Fibroblast of villous mesenchyme (primary cell): Measurements from ENCODE around the gene PRKCE. TPM values are rescaled to one million over a fixed set of nuclear protein-coding genes. Genes with fewer than 3 reads are reported as not detected.
A peak's percentile ranks its signal among the peaks of the same experiment; 100 is the strongest.
"Not testable (repeated sequence)": the region's sequence is repeated elsewhere in the genome, so short reads cannot be mapped to it uniquely, and the experiment has no call there.

Source experiments
- DNase-seq: peaks from one replicate; pipeline ENCODE4 v3.0.0-alpha.2; 2010; ENCODE audit warnings: low read depth
- H3K4me3 ChIP-seq: 2 replicates; pipeline ENCODE4 v1.5.1; 2011; ENCODE audit warnings: low read depth, mild to moderate bottlenecking, low read length
- CTCF ChIP-seq: IDR thresholded peaks from 2 replicates; pipeline ENCODE4 v1.5.1; 2012; ENCODE audit warnings: low read depth, mild to moderate bottlenecking, low read length; ENCODE audit not compliant: insufficient read depth
- total RNA-seq: library from RNA; depleted of rRNA; stranded (reverse); fragments of >200 nt; gene quantifications from 2 replicates; pipeline ENCODE4 v1.2.3, GENCODE V29; 2012

Gene PRKCE
- total RNA-seq, 1 donor = 27.2 TPM

DNA sequence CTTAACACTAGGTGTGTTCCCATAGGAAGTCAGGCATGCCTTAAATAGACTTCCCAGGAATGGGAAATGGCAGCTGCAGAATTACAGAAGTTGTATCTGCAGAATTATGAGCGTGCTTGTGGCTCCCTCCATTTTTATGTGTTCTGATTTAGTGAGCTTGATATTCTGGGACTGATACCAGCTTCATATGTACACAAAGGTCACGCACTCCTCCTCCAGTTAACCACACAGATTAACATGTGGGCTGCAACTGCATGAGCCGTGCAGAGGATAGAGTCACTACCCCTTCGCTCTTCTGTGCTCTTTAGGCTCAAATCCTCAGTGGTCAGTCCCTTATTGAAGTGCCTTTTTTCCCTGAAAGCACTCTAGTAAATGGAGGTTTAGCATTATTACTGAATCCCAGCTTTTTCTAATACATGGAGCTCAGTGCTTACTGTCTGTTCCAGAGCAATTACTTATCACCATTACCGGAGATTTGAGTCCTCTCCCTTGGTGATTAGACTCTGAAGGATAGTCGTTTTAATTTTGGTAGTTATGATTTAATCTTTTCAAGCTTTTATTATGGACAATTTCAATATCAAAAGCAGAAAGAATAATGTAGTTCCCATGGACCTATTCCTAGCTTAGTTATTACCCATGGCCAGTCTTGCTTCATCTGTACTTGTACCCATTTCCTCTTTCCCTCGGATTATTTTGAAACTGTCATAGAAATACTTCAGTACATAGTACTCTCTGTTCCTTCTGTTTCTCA is 238.3 kb downstream of the PRKCE start:
- TF ChIP-seq CTCF = no peak
- peak; percentile 84 for DNase-seq
- no peak overlapping the region for H3K4me3 ChIP-seq

DNA sequence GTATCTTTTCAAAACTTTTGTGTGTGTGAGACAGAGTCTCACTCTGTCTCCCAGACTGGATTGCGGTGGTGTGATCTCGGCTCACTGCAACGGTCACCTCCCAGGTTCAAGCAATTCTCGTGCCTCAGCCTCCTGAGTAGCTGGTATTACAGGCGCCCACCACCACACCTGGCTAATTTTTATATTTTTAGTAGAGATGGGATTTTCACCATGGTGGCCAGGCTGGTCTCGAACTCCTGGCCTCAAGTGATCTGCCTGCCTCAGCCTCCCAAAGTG is 238.8 kb downstream of the PRKCE start:
- not testable (repeated sequence) for H3K4me3 ChIP-seq, DNase-seq

DNA sequence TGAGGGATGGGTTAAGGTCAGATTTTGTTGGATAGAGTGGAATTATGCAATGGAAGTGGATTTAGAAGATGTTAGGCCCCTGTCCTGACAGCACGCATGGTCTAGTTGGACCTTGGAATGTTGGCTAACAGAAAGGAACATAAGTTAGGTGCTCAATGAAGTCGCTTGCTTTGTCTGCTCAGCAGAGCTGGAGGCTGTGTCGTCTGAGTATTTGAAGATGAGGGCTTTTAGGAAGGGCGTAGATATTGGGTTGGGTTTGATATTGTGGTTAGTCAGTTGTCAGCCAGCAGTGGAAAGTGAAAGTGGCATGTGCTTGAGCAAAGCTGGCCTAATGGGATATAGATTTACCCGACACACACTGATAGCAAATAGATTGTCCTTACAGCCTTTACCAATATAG is 239.3 kb downstream of the PRKCE start:
- H3K4me3 ChIP-seq = no peak overlapping the region
- no peak for DNase-seq
- no peak for TF ChIP-seq CTCF

- no peak for TF ChIP-seq CTCF
- DNase-seq = no peak
Measured at GRCh38 chr2:45891719-45892424, 240.4 kb downstream of the PRKCE start.

GRCh38 chr2:45892425-45892745 is 240.9 kb downstream of the PRKCE start:
- no peak for TF ChIP-seq CTCF
- no peak overlapping the region for H3K4me3 ChIP-seq
- no peak for DNase-seq

More at GRCh38 chr2:45891719-45892424, 240.4 kb downstream of the PRKCE start:
- H3K4me3 ChIP-seq = no peak overlapping the region

DNA sequence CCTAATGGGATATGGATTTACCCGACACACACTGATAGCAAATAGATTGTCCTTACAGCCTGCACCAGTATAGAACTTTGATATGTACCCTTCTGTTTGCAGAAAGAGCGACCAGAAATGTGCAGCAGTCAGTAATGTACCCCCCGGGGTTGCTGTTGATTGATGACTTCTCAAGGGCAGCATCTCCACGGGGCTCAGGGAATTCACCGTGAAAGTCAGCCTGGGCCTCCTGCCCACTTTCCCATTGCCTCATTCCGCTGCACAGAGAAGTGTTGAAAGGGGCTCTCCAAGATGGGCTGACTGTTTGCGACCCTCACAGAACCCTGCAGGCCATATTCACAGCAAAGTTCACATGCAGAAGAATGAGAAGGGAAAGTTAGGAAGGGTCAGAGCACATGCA is 241.3 kb downstream of the PRKCE start:
- H3K4me3 ChIP-seq = no peak overlapping the region
- no peak for DNase-seq
- TF ChIP-seq CTCF = no peak

DNA sequence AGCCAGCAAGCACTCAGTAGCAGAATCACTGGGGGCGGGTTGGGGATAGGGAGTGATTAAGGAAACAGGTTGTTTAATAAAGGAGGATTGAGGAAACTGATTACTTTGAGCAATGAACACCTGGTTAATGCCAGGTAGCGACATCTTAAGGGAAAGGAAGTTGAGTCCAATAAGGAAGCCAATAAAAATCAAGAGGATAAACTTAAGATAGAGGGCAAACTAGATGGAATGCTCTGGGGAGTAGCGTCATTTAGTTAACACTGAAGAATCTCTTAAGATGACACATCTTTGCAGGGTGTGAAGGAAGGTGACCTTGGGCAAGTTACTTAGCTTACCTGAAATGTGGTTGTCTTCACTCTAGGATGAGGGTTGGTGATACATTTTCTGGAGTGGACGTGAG is 242.7 kb downstream of the PRKCE start:
- TF ChIP-seq CTCF = no peak
- H3K4me3 ChIP-seq = no peak overlapping the region

More for the DNA sequence above, 242.7 kb downstream of the PRKCE start:
- no peak for DNase-seq
